ENCODE measurements around the gene SPG7. TPM values are rescaled to one million over a fixed set of nuclear protein-coding genes. Genes with fewer than 3 reads are reported as not detected.

Gene SPG7
- total and polyA plus RNA-seq, 2 experiments from 2014 or later, result 108 to 222 TPM

DNA sequence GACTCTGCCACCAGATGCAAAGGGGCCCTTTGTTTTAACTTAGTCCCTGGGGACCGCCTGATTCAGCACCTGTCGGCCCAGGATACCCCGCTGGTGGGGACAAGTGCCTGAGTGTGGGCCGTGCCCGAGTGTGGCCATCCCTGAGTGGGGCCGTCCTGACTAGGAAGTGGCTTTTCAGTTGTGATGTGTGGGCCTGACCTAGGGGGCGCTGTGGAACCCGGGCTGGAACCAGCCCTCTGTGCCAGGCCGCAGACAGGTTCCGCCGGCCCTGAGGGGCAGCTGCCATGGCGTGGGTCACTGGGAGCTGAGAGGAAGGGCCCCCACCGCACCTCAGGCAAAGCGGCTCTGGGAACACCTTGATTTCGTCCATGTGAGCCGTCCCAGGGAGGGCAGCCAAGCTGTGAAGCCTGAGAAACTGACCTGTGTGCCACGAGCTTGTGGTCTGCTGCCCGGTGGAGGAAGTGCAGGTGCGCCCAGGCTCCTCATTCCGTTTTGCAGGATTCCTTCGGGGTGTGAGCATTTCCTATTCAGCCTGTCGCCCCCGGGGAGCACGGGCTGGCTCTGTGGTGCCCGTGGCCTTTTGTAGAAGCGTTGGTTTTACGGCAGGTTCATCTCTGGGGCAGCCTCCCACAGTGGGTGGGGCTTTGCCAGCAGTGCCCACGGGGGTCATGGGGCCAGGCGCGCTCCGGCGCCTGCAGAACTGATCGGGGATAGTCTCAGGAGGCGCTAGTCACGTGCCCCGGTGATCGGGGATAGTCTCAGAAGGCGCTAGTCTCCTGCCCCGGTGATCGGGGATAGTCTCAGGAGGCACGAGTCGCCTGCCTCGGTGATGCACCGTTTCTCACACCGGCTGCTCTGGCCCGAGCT, 57.5 kb downstream of the SPG7 start:
- peaks cover 38% of the 10 kb centered on the region for H3K4me1 ChIP-seq (ENCODE audit: insufficient read depth)
- peak overlapping the region; percentile 54 for H3K27ac ChIP-seq
- 13% methylated on average over 44 of the region's 46 CpGs for WGBS (ENCODE audit: low lambda C conversion rate, missing lambda C conversion rate)
- DNase-seq (ENCODE audit: low spot score), result peak; percentile 66
- peaks cover 25% of the 10 kb centered on the region for H3K79me2 ChIP-seq
- no peak overlapping the region for H3K4me3 ChIP-seq
- TF ChIP-seq CTCF (IDR thresholded peaks at IDR 0.05; ENCODE audit: poor library complexity), result peak; percentile 60
- no peak for TF ChIP-seq EZH2 (IDR thresholded peaks at IDR 0.05; ENCODE audit: borderline replicate concordance)
- TF ChIP-seq EZH2phosphoT487 (IDR thresholded peaks at IDR 0.05; ENCODE audit: low read depth, severe bottlenecking, unreplicated experiment), result no peak
- peaks cover 47% of the 10 kb centered on the region for H4K20me1 ChIP-seq (ENCODE audit: insufficient read depth, poor library complexity, severe bottlenecking)
- no peaks in the 10 kb centered on the region for H3K9me2 ChIP-seq (replicated peaks; ENCODE audit: insufficient read depth)
- H3K27me3 ChIP-seq, result no peaks in the 10 kb centered on the region
- H3K9me3 ChIP-seq (ENCODE audit: low read depth), result no peaks in the 10 kb centered on the region
- H2AFZ ChIP-seq, result no peak overlapping the region
- peak overlapping the region; percentile 73 for H3K4me2 ChIP-seq
- no peaks in the 10 kb centered on the region for H3K36me3 ChIP-seq (replicated peaks; ENCODE audit: insufficient read depth, low read depth)

- 78% methylated on average over 30 of the region's 30 CpGs for WGBS (ENCODE audit: low lambda C conversion rate, missing lambda C conversion rate)
- Histone ChIP-seq H3K27me3 (no peaks in the 10 kb centered on the region), H3K27ac (no peak overlapping the region), H3K9me2 (replicated peaks; ENCODE audit: insufficient read depth) (no peaks in the 10 kb centered on the region), H2AFZ (no peak overlapping the region), H3K9me3 (ENCODE audit: low read depth) (no peaks in the 10 kb centered on the region), H3K4me3 (no peak overlapping the region), H3K79me2 (peaks cover 6% of the 10 kb centered on the region), H3K36me3 (replicated peaks; ENCODE audit: insufficient read depth, low read depth) (no peaks in the 10 kb centered on the region), H3K4me2 (no peak overlapping the region), H3K4me1 (ENCODE audit: insufficient read depth) (peaks cover 38% of the 10 kb centered on the region), H4K20me1 (ENCODE audit: insufficient read depth, poor library complexity, severe bottlenecking) (peaks cover 27% of the 10 kb centered on the region)
- DNase-seq (ENCODE audit: low spot score), result no peak
- TF ChIP-seq CTCF (IDR thresholded peaks at IDR 0.05; ENCODE audit: poor library complexity), result no peak
- no peak for TF ChIP-seq EZH2phosphoT487 (IDR thresholded peaks at IDR 0.05; ENCODE audit: low read depth, severe bottlenecking, unreplicated experiment)
- no peak for TF ChIP-seq EZH2 (IDR thresholded peaks at IDR 0.05; ENCODE audit: borderline replicate concordance)
Measured at GRCh38 chr16:89567656-89568594, 59.7 kb downstream of the SPG7 start.

DNA sequence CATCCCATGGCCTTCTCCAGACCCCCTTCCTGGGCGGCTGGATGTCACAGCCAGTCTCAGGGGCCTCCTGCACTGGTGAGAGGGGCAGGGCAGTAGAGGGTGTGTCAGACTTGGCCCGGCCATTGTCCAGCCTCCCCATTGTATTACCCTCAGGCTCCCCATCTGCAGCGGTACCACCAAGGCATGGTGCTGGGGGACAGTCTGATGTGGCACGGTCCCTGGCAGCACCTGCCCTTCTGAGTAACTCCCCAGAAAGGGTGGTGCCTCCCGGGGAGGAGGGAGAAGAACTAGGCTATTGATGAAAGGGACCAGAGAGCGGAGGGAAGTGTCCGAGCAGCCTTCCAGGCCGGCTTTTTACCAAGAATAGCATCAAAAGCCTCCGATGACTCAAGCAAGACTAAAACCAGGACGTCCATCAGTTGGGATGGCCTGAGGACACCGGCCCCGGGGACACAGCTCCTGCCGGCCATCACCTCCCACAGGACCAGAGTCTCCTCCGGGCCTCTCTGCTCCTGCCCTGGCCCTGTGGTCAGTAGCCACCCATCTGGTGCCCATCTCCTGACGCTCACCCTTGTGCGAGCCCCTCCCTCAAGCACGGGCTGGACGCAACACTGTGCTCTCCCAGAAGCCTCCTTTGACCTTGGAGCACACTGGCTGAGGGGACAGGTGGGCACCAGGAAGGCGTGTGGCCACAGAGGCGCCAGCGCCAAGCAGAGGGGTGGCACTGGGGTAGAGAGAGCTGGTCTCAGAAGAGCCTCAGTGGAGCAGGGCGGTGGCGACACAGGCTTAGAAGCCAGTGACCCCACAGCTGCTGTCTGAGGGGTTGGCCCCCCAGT, 61.5 kb downstream of the SPG7 start:
- no peak overlapping the region for H3K4me3 ChIP-seq
- H3K9me2 ChIP-seq (replicated peaks; ENCODE audit: insufficient read depth), result no peaks in the 10 kb centered on the region
- TF ChIP-seq CTCF (IDR thresholded peaks at IDR 0.05; ENCODE audit: poor library complexity), result no peak
- TF ChIP-seq EZH2phosphoT487 (IDR thresholded peaks at IDR 0.05; ENCODE audit: low read depth, severe bottlenecking, unreplicated experiment), result no peak
- no peak for TF ChIP-seq EZH2 (IDR thresholded peaks at IDR 0.05; ENCODE audit: borderline replicate concordance)
- WGBS (ENCODE audit: low lambda C conversion rate, missing lambda C conversion rate), result 85% methylated on average over 23 of the region's 23 CpGs
- H3K79me2 ChIP-seq, result no peaks in the 10 kb centered on the region
- no peak overlapping the region for H3K4me2 ChIP-seq
- no peak overlapping the region for H2AFZ ChIP-seq
- DNase-seq (ENCODE audit: low spot score), result no peak
- no peaks in the 10 kb centered on the region for H3K36me3 ChIP-seq (replicated peaks; ENCODE audit: insufficient read depth, low read depth)
- peaks cover 10% of the 10 kb centered on the region for H3K27me3 ChIP-seq
- peaks cover 9% of the 10 kb centered on the region for H4K20me1 ChIP-seq (ENCODE audit: insufficient read depth, poor library complexity, severe bottlenecking)
- H3K9me3 ChIP-seq (ENCODE audit: low read depth), result no peaks in the 10 kb centered on the region
- H3K4me1 ChIP-seq (ENCODE audit: insufficient read depth), result peaks cover 23% of the 10 kb centered on the region
- no peak overlapping the region for H3K27ac ChIP-seq

Data from hepatocyte (in vitro differentiated cells).